BLaER1 (cell line): Measurements from ENCODE around the gene MYOG.

ENCODE experiments used
- H3K27ac ChIP-seq: shearing (Covaris generic); formaldehyde crosslinking; 2 replicates; pipeline ENCODE4 v1.8.1; 2022
- H3K27me3 ChIP-seq: shearing (Covaris generic); formaldehyde crosslinking; 2 replicates; pipeline ENCODE4 v1.8.1; 2022
- H3K36me3 ChIP-seq: shearing (Covaris generic); formaldehyde crosslinking; 2 replicates; pipeline ENCODE4 v1.8.1; 2022
- H3K4me1 ChIP-seq: shearing (Covaris generic); formaldehyde crosslinking; 2 replicates; pipeline ENCODE4 v1.8.1; 2022
- H3K4me2 ChIP-seq: shearing (Covaris generic); formaldehyde crosslinking; 2 replicates; pipeline ENCODE4 v1.8.1; 2022
- H3K4me3 ChIP-seq: shearing (Covaris generic); formaldehyde crosslinking; 2 replicates; pipeline ENCODE4 v1.8.1; 2022
- H3K9ac ChIP-seq: shearing (Covaris generic); formaldehyde crosslinking; 2 replicates; pipeline ENCODE4 v1.8.1; 2022
- H3K9me3 ChIP-seq: shearing (Covaris generic); formaldehyde crosslinking; 2 replicates; pipeline ENCODE4 v1.8.1; 2022
- H4K20me1 ChIP-seq: shearing (Covaris generic); formaldehyde crosslinking; 2 replicates; pipeline ENCODE4 v1.8.1; 2022
- Cebpa-rat ChIP-seq: shearing (Covaris generic); IDR thresholded peaks from 2 replicates; pipeline ENCODE4 v1.8.1; 2022

MYOG gene

GRCh38 chr1:203085528-203086406 lies at the start of gene MYOG:
TSS of gene MYOG (minus strand) at chr1:203086012. CDS start at chr1:203085961, 51 bp downstream.
- Histone ChIP-seq H3K4me3 (no peak within 1 kb of the TSS), H3K9ac (no peak within 1 kb of the TSS), H3K27me3 (no peaks in the 10 kb centered on the region), H3K4me2 (no peak within 1 kb of the TSS), H4K20me1 (no peaks in the 10 kb centered on the region), H3K27ac (no peak within 1 kb of the TSS), H3K36me3 (no peaks in the 10 kb centered on the region), H3K9me3 (no peaks in the 10 kb centered on the region), H3K4me1 (peaks cover 15% of the 10 kb centered on the region)
- TF ChIP-seq Cebpa-rat, result no peak

GRCh38 chr1:203133970-203134725 lies 48.3 kb upstream of the MYOG start:
- Histone ChIP-seq H3K4me2 (peak overlapping the region; percentile 81), H3K36me3 (no peaks in the 10 kb centered on the region), H3K4me1 (peaks cover 76% of the 10 kb centered on the region), H3K27me3 (peaks cover 6% of the 10 kb centered on the region), H3K9me3 (no peaks in the 10 kb centered on the region), H3K27ac (peak overlapping the region; percentile 52; the same call in 1 of the 2 replicates), H3K9ac (0 out of 2 replicates have a peak overlapping the region, but pooled peaks have one; percentile 40), H3K4me3 (no peak overlapping the region), H4K20me1 (no peaks in the 10 kb centered on the region)
- peak; percentile 25; the same call in 1 of the 2 replicates for TF ChIP-seq Cebpa-rat

- Histone ChIP-seq H3K9me3 (no peaks in the 10 kb centered on the region), H3K4me1 (peaks cover 88% of the 10 kb centered on the region), H3K9ac (no peak overlapping the region), H3K4me3 (no peak overlapping the region), H3K27ac (no peak overlapping the region), H3K4me2 (peak overlapping the region; percentile 46), H3K36me3 (no peaks in the 10 kb centered on the region), H4K20me1 (no peaks in the 10 kb centered on the region), H3K27me3 (peaks cover 30% of the 10 kb centered on the region)
- no peak for TF ChIP-seq Cebpa-rat
Measured at GRCh38 chr1:203131548-203132200, 45.9 kb upstream of the MYOG start.

GRCh38 chr1:203130358-203130985 lies 44.7 kb upstream of the MYOG start:
- Histone ChIP-seq H3K36me3 (no peaks in the 10 kb centered on the region), H4K20me1 (no peaks in the 10 kb centered on the region), H3K9ac (no peak overlapping the region), H3K4me3 (no peak overlapping the region), H3K4me1 (peaks cover 88% of the 10 kb centered on the region), H3K4me2 (peak overlapping the region; percentile 35; the same call in 1 of the 2 replicates), H3K9me3 (no peaks in the 10 kb centered on the region), H3K27me3 (peaks cover 42% of the 10 kb centered on the region), H3K27ac (no peak overlapping the region)
- no peak for TF ChIP-seq Cebpa-rat

- Histone ChIP-seq H3K36me3 (no peaks in the 10 kb centered on the region), H3K4me1 (peaks cover 88% of the 10 kb centered on the region), H3K27me3 (peaks cover 44% of the 10 kb centered on the region), H3K4me3 (no peak overlapping the region), H3K9me3 (no peaks in the 10 kb centered on the region), H3K4me2 (peak overlapping the region; percentile 35; the same call in 1 of the 2 replicates), H3K27ac (no peak overlapping the region), H4K20me1 (no peaks in the 10 kb centered on the region), H3K9ac (no peak overlapping the region)
- no peak for TF ChIP-seq Cebpa-rat
Measured at GRCh38 chr1:203129501-203130231, 43.9 kb upstream of the MYOG start.

GRCh38 chr1:203128716-203129500 lies 43.1 kb upstream of the MYOG start:
- TF ChIP-seq Cebpa-rat, result no peak
- peaks cover 88% of the 10 kb centered on the region for H3K4me1 ChIP-seq
- no peak overlapping the region for H3K9ac ChIP-seq
- H3K9me3 ChIP-seq, result no peaks in the 10 kb centered on the region
- no peak overlapping the region for H3K27ac ChIP-seq
- H3K4me2 ChIP-seq, result 0 out of 2 replicates have a peak overlapping the region, but pooled peaks have one; percentile 62
- H3K36me3 ChIP-seq, result no peaks in the 10 kb centered on the region
- no peaks in the 10 kb centered on the region for H4K20me1 ChIP-seq
- H3K4me3 ChIP-seq, result no peak overlapping the region
- H3K27me3 ChIP-seq, result peaks cover 44% of the 10 kb centered on the region

GRCh38 chr1:203128431-203128715 lies 42.6 kb upstream of the MYOG start:
- peaks cover 44% of the 10 kb centered on the region for H3K27me3 ChIP-seq
- no peak overlapping the region for H3K9ac ChIP-seq
- H3K4me2 ChIP-seq, result peak overlapping the region; percentile 62
- H3K9me3 ChIP-seq, result no peaks in the 10 kb centered on the region
- no peaks in the 10 kb centered on the region for H3K36me3 ChIP-seq
- H4K20me1 ChIP-seq, result no peaks in the 10 kb centered on the region
- peaks cover 88% of the 10 kb centered on the region for H3K4me1 ChIP-seq
- H3K4me3 ChIP-seq, result 0 out of 2 replicates have a peak overlapping the region, but pooled peaks have one; percentile 4
- H3K27ac ChIP-seq, result no peak overlapping the region
- TF ChIP-seq Cebpa-rat, result no peak

GRCh38 chr1:203127666-203128430 lies 42.0 kb upstream of the MYOG start, which contains the start of gene ADORA1:
TSS of gene ADORA1 (plus strand) at chr1:203127726. CDS start at chr1:203128842, 1,116 bp downstream.
- Histone ChIP-seq H3K9me3 (no peaks in the 10 kb centered on the region), H3K27ac (no peak within 1 kb of the TSS), H3K4me1 (peaks cover 87% of the 10 kb centered on the region), H3K4me2 (peak within 1 kb of the TSS; percentile 62), H3K36me3 (no peaks in the 10 kb centered on the region), H3K4me3 (0 out of 2 replicates have a peak within 1 kb of the TSS, but pooled peaks have one; percentile 27), H3K9ac (no peak within 1 kb of the TSS), H3K27me3 (peaks cover 44% of the 10 kb centered on the region), H4K20me1 (no peaks in the 10 kb centered on the region)
- TF ChIP-seq Cebpa-rat, result no peak
